ENCODE results near the gene NCOA7. TPM values are rescaled to one million over a fixed set of nuclear protein-coding genes. Genes with fewer than 3 reads are reported as not detected.

The NCOA7 gene
- total RNA-seq: 10 to 100 TPM; 58.1 to 58.5 TPM

- POLR2A ChIA-PET: interaction anchor here (0.6 to 4.5 kb wide), 11 partner anchors 9 to 490 kb away, joined by 3 to 72 read pairs (median 4); partner anchors contain the start of genes HDDC2, HINT3 and TRMT11
- CTCF ChIA-PET: interaction anchor here (0.7 to 3.7 kb wide), 13 partner anchors 9 to 489 kb away, joined by 3 to 29 read pairs (median 3); partner anchors contain the start of genes HDDC2, HINT3 and TRMT11
Measured at GRCh38 chr6:125790358-125791150, at the start of gene NCOA7. NCOA7 (plus strand) TSS chr6:125790960; CDS start chr6:125815355, 24,395 bp downstream.

- POLR2A ChIA-PET: no interaction called here
Measured at GRCh38 chr6:125741336-125741735, 49.4 kb upstream of the NCOA7 start.

GRCh38 chr6:125742024-125742423, 48.7 kb upstream of the NCOA7 start:
- ChIA-PET CTCF (interaction anchor here (0.6 to 0.7 kb wide), 2 partner anchors 9 to 71 kb away, joined by 4 read pairs; no protein-coding TSS in a partner anchor), POLR2A (no interaction called here)

More at GRCh38 chr6:125741336-125741735, 49.4 kb upstream of the NCOA7 start:
- CTCF ChIA-PET: no interaction called here

GRCh38 chr6:125742464-125743120, 48.2 kb upstream of the NCOA7 start:
- ChIA-PET CTCF (interaction anchor here (0.6 to 0.7 kb wide), 2 partner anchors 9 to 71 kb away, joined by 4 read pairs; no protein-coding TSS in a partner anchor), POLR2A (no interaction called here)

- ChIA-PET POLR2A (no interaction called here), CTCF (no interaction called here)
Measured at GRCh38 chr6:125743604-125744003, 47.2 kb upstream of the NCOA7 start.

- POLR2A ChIA-PET: no interaction called here
- CTCF ChIA-PET: interaction anchor here (0.9 kb wide), 1 partner anchor 25 kb away, joined by 4 read pairs; no protein-coding TSS in a partner anchor
Measured at GRCh38 chr6:125745281-125746018, 45.3 kb upstream of the NCOA7 start.

GRCh38 chr6:125746019-125746414, 44.7 kb upstream of the NCOA7 start:
- ChIA-PET CTCF (interaction anchor here (0.9 kb wide), 1 partner anchor 24 kb away, joined by 4 read pairs; no protein-coding TSS in a partner anchor), POLR2A (no interaction called here)

GRCh38 chr6:125746731-125747588, 43.8 kb upstream of the NCOA7 start:
- ChIA-PET CTCF (no interaction called here), POLR2A (no interaction called here)

GRCh38 chr6:125747589-125748405, 43.0 kb upstream of the NCOA7 start:
- CTCF ChIA-PET: interaction anchor here (1.2 kb wide), 1 partner anchor 9 kb away, joined by 4 read pairs; no protein-coding TSS in a partner anchor

GRCh38 chr6:125748406-125749172, 42.2 kb upstream of the NCOA7 start:
- ChIA-PET CTCF (interaction anchor here (1.2 kb wide), 1 partner anchor 8 kb away, joined by 4 read pairs; no protein-coding TSS in a partner anchor), POLR2A (no interaction called here)

More at GRCh38 chr6:125747589-125748405, 43.0 kb upstream of the NCOA7 start:
- POLR2A ChIA-PET: no interaction called here

- ChIA-PET CTCF (interaction anchor here (0.7 kb wide), 1 partner anchor 439 kb away, joined by 3 read pairs; no protein-coding TSS in a partner anchor), POLR2A (interaction anchor here (0.6 kb wide), 1 partner anchor 31 kb away, joined by 3 read pairs; no protein-coding TSS in a partner anchor)
Measured at GRCh38 chr6:125749173-125749864, 41.4 kb upstream of the NCOA7 start, which contains the start of gene HEY2. HEY2 (plus strand) TSS chr6:125749632; CDS start chr6:125749777, 145 bp downstream.

GRCh38 chr6:125749865-125750691, 40.7 kb upstream of the NCOA7 start:
- CTCF ChIA-PET: interaction anchor here (0.7 kb wide), 1 partner anchor 439 kb away, joined by 3 read pairs; no protein-coding TSS in a partner anchor

GRCh38 chr6:125750692-125751333, 39.9 kb upstream of the NCOA7 start:
- CTCF ChIA-PET: interaction anchor here (1.4 kb wide), 1 partner anchor 9 kb away, joined by 4 read pairs; no protein-coding TSS in a partner anchor
- POLR2A ChIA-PET: no interaction called here

More at GRCh38 chr6:125749865-125750691, 40.7 kb upstream of the NCOA7 start:
- POLR2A ChIA-PET: interaction anchor here (0.6 kb wide), 1 partner anchor 30 kb away, joined by 3 read pairs; no protein-coding TSS in a partner anchor

GRCh38 chr6:125751334-125751916, 39.3 kb upstream of the NCOA7 start:
- ChIA-PET CTCF (interaction anchor here (0.6 to 1.4 kb wide), 3 partner anchors 9 to 441 kb away, joined by 3 to 4 read pairs (median 3); no protein-coding TSS in a partner anchor), POLR2A (no interaction called here)

All from activated CD8-positive, alpha-beta memory T cell treated with anti-CD3 and anti-CD28 coated beads for 36 hours (primary cell).